Right hindlimb (tissue), 1 donor: ENCODE measurements around the gene MMRN1.

Source experiments
- DNase-seq: peaks from one replicate; pipeline ENCODE4 v3.0.0-alpha.2; 2018

MMRN1 gene

DNA sequence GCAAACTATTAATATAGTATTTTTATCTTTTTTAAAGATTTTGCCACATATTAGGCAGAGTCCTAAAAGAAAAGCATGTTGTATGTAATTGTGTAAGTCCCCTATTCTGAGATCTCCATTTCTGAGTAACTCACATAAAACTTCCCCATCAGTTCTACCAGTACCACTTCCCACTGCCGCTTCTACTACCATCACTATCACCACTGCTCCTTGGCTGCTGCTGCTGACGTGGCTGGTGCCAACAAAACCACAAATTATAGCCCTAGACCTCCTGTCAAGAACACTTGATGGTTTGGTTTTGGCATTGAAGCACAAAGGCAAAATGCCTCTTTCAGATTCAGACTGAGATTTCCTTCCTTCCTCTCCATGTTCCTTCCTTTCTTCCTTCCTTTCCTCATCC is 106.4 kb downstream of the MMRN1 start:
- no peak for DNase-seq

DNA sequence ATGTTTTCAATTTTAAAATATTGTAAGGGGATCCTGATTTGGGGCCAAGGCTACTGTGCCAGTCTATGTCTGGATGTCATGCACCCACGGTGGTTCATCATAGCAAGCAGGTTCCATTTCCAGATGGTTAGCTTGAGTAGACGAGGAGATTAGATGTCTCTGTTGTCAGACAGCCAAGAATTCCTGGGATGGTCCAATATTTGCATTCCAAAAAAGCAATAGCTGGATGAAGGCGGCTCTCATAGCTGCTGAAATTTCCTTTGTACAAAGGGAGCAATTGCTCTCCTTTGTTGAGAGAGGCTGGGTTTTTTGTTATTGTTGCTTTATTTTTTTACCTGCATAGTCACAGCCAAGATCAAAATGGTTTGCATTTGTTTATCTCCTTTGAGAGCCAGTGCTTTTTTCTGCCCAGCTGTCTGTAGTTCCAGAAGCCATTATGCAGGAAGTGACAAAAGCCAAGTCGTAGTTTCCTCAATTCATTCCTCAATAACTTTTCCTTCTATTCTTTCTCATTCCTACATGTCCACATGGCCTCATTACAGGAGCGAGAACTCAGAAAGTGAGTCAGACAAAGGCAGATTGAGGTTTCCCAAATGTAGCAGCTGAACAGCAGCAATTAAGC is 107.9 kb downstream of the MMRN1 start:
- no peak for DNase-seq
